Stimulated activated CD4-positive, alpha-beta T cell treated with anti-CD3 and anti-CD28 coated beads, Interleukin-4, amount 100 ng/mL, for 1 hour (primary cell): ENCODE measurements around the gene GPR183.

Experiments
- DNase-seq: peaks from one replicate; pipeline ENCODE4 v3.0.0-alpha.2; 2020

The GPR183 gene, protein sequence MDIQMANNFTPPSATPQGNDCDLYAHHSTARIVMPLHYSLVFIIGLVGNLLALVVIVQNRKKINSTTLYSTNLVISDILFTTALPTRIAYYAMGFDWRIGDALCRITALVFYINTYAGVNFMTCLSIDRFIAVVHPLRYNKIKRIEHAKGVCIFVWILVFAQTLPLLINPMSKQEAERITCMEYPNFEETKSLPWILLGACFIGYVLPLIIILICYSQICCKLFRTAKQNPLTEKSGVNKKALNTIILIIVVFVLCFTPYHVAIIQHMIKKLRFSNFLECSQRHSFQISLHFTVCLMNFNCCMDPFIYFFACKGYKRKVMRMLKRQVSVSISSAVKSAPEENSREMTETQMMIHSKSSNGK

DNA sequence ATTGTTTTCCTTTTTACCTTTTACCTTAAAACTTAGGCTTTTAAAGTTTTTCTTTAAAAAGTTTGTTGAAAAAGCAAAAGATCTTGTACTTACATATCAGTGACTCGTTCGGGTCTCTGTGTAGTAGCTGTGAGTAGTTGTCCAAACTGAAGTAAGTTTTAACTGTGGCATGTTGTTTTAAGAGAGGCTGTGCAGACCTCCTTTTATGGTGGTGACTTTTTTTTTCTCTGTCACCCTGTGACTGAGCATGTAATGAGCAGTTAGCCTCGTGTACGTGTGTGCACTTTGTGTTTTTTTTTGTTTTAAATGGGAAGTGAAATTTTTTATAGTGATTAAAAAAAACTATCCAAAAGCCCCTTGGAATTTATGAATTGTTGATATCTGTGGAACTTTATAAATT lies at the start of gene GPR183:
Gene GPR183 (minus strand): TSS at position 153 of the 400 bp plus-strand sequence. CDS start 11,254 bp downstream, outside the sequence.
- no peak for DNase-seq

DNA sequence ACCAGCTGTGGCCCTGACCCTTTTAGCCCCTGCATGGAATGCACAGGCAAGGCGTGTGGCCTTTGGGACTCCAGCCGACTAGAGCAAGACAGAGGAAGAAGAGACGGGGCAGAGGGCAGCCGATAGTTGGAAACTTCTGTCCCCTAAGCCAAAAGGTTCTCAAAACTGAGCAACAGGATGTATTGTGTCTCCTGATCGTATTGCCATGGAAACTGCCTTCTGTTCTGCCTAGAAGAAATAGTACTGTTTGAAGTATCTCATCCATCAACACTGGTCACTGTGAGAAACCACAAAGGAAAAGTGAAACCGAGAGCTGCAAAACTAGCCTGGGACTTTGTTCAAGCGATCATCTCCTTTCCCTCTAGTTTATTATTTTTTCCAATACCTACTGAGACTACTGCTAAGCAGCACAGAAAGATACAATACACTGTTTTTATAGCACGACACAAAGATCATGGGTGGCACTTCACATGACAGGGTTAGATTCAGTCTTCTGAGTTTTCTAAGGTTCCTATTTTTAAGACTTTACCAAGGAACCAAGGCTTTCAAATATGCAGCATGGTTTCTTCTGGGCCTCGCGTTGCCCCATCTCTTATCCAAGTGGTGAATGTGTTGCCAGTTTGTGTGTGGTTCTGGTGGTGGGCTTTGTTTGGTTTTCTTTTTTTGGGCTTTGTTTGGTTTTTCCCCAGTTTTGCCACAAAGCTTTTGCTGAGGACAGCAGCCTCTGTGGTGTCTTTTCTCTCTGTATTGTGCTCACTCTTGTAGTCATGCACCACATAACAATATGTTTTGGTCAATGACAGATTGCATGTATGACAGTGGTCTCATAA lies 49.3 kb upstream of the GPR183 start:
- DNase-seq: no peak

DNA sequence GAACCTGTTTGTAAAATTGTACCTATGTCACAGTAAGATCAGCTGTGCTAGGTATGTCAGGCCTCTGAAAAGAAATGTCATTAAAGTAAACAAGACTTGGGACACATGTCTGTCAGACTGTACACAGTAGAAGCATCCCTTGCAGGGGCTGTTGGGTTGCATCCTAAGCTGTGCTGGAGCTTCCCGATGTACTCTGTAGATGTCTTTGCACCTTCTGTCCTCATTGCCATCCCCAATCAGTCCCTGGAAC lies 48.7 kb upstream of the GPR183 start:
- DNase-seq: no peak

DNA sequence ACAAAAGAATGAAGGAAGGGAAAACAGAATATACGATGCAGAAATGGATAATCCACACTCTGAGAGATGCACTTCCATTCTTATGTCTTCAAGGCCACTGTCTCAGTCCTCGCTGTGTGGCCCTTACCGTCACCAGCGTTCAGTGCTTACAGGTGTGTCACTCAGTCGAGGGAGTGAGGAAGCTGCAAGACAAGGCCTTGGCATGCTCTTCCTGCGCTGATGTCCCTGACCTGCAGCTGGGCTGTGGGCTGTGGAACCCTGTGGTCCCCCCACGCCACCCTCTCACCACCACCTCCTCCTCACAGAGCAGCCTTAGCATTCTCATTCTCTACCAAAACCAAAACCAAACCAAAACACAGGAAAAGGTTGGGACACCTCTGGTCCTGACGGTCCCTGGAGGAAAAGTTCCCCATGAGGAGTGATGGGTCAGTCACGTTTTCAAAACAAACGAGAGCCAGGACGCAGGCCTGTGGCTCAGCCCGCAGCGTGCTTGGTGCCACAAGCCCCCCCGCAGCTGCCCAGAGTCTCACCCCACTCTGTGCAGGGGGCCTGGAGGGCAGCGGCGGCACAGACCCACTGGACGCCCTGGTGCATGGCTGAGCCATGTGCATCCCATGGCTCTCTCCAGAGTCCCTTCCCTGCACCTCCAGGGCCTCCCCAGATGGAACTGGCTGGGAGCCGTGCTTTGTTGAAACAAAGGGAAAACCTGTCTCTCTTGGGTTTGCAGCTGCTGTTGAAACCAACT lies 48.2 kb upstream of the GPR183 start:
- no peak for DNase-seq

DNA sequence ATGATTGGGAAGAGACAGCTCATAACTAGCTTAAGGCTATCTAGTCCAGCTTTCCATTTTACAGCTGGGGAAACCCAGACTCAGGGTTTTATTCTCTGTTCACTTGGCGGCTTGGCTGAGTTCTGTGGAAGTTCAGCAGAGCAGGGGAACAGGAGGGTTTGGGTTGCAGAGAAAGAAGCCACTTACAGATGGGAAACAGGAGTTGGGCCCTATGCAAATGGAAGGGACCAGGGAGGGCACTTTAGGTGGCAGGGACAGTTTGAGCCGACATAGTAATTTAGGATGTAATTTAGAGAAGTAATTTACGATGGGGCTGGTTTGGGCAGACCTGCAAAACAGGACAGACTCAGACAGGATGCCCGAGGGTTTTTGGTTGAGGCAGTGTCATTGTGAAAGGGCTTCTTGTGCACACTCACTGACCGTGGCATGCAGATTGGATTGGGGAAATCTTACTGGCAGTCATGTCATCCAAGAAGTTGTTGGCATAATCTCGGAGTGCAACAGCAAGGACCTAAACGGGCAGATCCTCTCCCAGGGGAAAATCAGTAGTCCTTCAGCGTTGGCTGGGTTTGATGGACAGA lies 47.3 kb upstream of the GPR183 start:
- no peak for DNase-seq

DNA sequence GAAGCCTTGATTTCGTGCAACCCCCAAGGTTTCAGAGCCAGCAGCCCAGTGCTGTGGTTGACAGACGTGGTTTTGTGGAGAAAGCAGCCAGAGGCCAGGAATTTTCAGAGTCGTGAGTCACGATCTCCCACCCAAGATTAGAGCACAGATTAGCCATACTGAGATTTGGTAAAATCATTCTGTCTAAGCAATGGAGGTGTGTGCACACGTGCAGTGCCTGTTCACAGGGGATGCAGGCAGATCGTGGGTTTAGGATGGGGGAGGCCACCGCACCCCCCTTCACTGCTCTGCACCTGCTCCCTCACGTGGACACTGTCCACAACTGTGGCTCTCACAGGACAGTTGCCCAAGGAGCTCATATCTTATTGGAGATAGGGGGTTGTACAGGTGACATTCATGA lies 46.6 kb upstream of the GPR183 start:
- no peak for DNase-seq

DNA sequence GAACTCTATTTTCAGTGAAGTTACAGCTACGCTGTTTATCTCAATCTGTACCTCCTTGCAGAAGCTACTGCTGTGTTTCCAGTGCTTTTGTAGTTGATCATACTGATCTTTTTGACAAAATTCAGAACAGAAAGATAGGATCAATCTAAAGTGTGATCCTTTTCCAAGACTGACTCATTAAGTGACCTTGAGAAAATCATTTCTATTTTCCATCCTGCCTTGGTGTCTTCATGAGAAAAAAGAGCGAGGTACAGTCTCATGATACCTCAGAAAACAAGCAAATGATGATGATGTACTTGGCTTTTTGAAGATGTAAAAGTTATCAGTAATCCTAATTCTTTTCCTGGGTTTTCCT lies 46.0 kb upstream of the GPR183 start:
- no peak for DNase-seq

DNA sequence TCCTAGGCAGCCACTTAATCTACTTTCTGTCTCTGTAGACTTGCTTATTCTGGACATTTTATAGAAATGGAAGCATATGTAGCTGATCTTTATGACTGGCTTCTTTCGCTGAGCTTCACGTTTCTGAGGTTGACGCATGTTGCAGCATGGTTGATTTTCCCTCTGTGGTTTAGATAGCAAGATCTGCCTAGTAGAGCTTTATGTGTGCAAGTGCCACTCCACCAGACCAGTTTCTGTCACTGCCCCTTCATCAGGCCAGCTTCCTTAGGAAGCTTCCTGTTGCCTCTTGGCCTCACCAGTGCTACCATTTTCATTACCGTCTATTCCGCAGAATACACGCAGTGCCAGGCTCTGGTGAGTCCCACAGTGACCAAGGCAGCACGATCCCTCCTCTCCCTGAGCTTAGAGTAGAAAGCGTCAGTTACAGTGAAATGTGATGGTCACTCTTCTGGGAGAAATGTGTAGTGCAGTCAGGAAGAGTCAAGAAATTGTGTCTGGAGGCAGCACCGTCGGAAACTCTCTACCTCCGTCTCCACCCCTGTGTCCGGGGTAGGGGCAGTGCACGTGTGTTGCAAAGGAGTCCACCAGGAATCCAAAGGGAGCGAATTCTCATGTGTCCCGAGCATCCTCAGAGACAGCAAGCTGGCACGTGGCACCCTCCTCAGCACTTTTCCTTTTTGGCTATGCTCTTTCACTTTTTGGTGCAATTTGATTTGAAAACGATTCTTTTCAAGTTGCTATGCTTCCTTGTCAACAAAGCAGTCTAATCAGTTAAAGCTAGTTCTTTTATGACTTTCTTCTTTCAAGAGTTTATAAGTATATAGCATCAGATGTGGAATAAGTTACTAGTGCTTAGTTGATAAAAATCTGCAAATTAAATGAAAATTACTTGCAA lies 45.4 kb upstream of the GPR183 start:
- no peak for DNase-seq

DNA sequence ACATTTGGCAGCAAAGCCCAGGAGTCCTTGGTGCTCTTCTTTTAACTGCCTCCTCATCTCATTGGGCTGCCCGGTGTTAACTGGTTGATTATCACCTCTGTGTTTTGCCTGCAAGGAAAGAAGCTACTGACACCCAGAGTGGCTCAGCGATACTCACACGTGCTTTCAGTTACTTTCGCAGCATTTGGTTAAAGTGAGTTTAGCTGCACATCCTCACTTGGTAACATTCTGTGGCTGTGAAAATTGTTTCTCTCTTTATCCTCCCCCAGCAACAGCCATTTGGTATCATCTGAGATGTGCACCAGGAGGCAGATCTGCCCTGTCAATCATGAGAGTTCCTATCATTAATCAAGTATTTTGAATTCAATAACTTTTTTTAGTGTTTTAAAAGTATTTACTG lies 44.6 kb upstream of the GPR183 start:
- DNase-seq: no peak

DNA sequence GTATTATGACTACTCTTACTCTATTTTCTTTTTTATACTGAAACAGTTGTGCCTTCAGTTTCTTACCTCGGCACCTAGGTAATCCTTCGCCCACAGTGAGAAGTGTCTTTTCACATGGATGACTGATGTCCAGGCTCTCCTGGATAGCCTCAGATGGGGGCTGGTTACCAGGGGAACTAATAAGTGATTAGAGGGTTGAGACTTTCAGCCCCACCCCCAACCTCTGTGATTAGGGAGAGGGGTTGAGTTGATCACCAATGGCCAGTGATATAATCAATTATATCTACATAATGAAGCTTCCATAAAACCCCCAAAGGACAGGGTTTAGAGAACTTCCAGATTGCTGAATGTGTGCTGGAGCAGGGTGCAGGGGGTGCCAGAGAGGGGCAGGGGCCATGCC lies 43.0 kb upstream of the GPR183 start:
- no peak for DNase-seq

DNA sequence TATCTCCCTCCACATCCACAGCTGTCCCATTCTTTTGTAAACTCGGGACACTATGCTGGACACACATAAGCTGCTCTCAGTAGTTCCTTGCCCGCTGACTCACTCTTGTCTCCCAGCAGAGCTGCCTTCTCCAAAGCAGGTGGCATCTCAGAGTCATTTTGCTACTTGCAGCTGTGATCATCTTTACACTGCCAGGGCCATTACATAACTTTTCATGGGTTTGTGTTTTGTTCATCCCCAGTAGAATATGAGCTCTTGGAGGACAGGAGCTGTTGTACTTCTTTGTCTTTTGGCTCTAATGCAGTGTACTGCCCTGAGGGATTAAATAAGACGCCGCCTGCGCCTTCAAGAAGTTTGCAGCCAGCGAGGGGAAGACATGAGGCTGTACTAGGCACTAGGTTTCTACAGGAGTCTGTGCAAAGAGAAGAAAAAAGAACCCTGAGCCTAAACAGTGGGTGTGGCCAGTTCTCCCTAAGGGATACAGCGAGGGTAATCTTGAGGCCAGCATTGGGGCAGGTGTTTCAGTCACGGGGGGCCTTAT lies 40.8 kb upstream of the GPR183 start:
- DNase-seq: no peak

DNA sequence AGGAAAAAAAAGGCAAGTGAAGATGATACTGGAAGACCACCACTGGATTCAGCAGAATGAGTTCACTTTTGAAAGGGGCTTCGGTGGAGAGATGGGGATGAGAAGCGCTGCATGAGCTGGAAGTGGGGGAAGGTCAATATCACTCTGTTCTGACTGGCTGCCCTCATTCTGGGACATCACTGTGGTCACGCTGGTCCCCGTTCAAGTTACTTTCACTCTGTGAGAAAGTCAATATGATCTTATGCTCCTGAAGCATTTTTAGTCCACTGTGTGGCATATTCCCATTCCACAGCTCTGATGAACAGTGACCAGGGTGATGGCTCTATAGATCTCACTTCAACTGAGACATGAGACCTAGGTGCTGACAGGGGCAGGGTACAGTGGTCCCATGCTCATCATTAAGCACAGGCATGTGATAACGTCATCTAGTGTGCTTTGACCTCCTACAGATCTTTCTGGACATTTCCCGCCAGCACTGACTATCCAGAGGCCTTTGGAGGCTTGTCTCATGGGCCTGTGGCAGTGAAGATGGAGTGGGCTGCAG lies 40.2 kb upstream of the GPR183 start:
- DNase-seq: no peak

DNA sequence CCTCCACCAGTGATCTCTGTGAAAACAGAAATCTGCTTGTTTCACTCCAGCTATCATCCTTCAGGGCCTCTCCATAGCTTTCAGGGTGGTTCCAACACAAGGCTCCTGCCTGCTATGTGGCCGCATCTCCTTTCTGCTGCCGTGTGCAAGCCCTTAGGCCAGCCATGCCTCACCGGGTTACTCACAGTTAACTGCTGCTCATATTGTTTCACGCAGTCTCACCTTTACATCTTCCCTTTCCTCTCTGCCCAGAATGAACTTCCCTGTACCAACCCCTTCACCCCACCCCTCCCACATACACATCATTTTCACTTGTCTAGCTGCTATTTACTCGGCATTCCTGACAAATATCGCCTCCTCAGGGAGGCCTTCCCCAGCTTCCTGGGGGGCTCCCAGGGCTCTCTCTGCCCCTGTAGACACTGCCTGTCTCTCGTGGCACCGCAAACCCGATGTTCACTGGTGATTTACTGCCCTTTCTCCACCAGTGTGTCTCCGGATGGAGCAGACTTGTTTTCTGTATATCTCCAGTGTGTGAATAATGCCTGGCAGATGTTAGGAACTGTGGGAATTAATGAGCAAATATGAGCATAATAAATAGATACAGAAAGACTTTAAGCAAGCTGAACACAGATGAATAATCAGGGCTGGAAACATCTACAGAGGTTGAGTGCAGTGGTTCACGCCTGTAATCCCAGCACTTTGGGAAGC lies 39.3 kb upstream of the GPR183 start:
- DNase-seq: no peak

DNA sequence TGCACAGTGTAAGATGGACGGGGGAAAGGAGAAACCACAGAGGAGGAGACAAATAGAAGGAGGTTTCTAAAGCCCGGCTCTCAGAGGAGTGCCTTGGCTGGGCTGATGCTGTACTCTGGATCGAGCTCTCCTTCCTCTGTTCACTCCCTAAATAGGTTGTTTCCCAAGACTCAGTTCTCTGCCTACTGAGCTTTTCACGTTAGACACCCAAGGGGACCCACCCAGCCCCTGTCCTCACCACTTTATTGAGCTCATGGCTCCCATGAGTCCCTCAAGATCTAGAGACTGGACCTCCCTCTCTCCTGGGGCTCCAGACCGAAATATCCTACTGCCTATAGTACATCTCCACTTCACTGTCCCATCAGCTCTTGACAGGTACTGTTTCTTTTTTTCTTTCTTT lies 38.1 kb upstream of the GPR183 start:
- no peak for DNase-seq

DNA sequence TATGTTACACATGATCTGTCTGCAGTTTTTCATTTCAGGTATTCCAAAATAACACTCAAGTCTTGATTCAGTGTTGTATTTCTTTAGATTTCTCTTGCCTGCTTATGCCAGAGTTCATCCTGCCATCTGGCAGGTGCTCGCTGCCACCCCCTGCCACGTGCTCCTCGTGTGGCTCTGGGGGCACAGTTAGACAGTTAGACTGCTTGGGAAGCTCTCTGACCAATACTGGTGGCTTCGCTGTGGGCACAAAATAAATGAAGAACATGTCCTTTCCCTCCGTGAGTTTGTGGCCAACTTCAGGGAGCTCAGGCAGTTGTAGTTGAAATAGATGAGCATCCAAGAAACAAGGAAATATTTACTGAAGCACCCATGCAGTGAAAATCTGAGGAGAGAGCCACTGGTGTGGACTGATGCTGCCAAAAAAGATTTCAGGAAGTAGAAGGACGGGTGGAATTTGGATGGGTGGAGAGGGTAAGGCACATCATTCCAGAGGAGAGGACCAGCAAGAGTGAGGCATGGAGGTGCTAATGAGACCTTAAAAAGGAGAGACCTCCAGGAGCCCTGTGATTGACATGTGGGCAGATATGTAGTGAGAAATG lies 37.5 kb upstream of the GPR183 start:
- DNase-seq: no peak

DNA sequence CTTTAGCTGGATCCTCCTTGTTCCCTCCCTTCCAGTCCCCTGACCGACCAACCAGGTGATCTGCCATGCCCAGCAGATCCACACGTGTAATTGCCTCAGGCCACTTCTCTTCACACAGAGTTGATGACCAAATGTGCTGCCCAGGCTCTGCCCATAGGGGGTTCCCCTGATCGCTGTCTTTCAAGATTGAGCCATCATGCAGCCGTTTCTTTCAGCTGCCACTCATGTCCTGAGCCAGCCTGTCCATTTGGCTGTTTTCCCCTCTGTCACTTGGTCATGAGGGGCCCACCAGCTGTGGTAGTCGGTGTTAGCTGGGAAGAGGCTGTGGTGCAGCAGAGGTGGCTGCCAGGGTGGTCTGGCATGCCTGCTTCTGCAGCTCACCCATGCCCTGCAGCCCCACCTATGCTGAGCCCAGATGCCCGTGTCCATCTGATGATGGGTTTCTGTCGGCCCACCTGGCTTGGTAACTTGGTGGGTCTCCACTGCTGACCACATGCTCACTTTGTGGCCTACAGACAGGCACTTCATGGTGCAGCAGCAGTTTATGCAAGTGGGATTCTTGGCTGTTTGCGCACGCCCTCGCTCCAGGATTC lies 35.6 kb upstream of the GPR183 start:
- DNase-seq: no peak

DNA sequence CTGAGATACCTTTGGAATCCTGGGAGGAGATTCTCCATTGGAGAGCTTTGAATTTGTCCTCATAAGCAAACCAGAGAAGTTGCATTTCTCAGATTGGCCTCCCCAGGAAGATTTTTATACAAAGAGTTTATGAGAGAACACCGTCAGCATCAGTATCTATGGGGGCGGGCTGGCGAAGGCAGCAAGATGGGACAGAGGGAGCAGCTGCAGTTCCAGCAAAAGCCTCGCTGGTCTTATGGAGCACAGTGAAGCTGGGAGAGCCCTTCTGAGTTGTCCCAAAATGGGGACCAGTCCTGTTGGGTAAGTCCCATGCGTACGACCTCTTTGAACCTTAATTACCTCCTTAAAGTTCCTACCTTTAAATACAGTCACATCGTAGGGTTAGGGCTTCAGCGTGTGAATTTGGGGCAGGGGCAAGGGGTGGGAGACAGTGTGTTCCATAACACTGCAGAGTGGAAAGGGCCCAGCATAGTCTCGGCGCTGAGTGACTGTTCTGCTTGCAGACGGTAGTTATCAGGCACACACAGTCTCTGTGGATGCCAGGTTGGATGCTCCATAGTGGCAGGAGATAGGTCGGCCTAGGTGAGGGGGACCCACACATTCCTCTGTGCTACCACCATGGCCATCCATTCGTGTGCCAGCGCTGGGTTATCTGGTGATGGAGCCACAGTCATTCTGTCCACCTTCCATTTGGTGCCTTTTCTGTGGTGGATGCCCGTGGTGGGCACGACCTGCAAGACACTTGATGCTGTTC lies 34.9 kb upstream of the GPR183 start:
- no peak for DNase-seq

DNA sequence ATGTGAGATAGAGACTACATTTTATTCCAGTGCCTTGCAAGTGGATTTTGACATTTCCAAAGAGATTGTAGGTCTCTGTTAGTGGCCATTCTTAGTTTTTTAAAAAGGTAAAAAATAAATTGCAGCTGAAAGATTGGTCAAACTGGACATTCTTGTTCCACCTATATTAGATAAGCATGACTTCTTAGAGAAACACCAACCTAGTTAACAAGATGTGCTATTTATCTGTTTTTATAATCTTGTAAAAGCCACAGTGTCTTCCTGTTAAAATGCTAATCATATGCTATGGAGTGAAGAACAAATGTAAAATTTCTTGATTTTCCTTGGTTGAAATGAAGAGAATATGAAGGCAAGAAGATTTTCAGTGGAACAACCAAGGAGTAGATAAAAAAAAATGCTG lies 33.4 kb upstream of the GPR183 start:
- no peak for DNase-seq

DNA sequence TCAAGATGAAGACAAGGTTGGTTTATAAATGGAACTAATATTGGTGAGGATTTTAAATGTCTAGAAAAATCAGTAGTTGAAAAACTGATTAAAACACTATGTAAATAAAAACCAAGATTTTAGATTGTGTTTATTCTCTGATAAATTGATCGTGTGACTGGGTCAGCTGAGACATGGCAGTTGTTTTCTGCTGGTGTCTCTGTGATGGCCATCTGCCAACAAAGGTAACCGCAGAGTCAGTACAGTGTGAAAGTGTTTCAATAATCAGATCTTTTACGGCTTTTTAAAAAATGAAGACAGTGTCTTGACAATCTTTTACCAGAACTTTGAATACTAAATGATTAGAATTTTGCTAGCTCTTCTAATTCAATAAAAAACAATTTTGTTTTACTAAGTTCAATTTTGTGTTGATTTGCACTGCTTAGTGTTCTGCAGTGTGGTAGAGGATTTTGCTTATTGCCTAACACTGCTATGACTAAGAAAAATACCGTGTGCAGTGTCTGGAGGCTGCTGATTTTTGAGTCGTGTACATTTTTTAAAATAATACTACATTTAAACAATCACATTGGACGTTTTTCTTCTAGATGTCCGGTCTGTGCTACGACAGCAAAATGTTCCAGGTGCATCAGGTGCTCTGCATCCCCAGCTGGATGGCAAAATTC lies 32.7 kb upstream of the GPR183 start:
- DNase-seq: no peak
